HUES48 (cell line): ENCODE results near the gene MSI2.

ENCODE experiments used
- H3K27ac ChIP-seq: one replicate; pipeline ENCODE4 v1.7.0; 2013; ENCODE audit warnings: low read depth, low read length, inconsistent platforms
- H3K27me3 ChIP-seq: 2 replicates; pipeline ENCODE4 v1.6.1; 2013; ENCODE audit warnings: mild to moderate bottlenecking, low read length; ENCODE audit not compliant: control insufficient read depth, insufficient read depth
- H3K36me3 ChIP-seq: 2 replicates; pipeline ENCODE4 v1.6.1; 2013; ENCODE audit warnings: low read length; ENCODE audit not compliant: control insufficient read depth, insufficient read depth
- H3K4me1 ChIP-seq: 2 replicates; pipeline ENCODE4 v1.6.1; 2013; ENCODE audit warnings: mild to moderate bottlenecking, low read length; ENCODE audit not compliant: control insufficient read depth, insufficient read depth
- H3K4me3 ChIP-seq: 2 replicates; pipeline ENCODE4 v1.5.1; 2013; ENCODE audit warnings: mild to moderate bottlenecking, low read depth, low read length
- H3K9ac ChIP-seq: 2 replicates; pipeline ENCODE4 v1.6.1; 2013; ENCODE audit warnings: mild to moderate bottlenecking, low read depth, low read length, moderate library complexity
- H3K9me3 ChIP-seq: 2 replicates; pipeline ENCODE4 v1.6.1; 2013; ENCODE audit warnings: low read length; ENCODE audit not compliant: control insufficient read depth, insufficient read depth

The MSI2 gene

DNA sequence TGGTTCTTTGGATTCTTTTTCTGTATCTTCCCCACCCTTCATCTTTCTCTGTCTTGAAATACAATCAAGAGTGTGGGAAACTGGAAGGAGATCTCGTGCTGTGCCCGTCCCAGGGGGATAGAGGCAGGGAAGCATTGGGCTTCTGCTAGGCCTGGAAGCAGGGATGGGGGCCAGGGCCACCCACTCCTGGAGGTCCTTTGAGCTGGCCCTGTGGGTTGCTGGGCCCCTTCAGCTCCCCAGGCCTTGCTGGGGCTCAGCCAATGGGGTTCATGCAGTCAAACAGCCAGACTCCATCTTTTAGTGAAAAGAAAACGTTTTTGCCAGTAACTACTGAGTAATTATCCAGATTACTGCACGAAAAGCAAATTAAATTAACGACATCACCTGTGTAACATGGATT lies 421.0 kb downstream of the MSI2 start:
- Histone ChIP-seq H3K27me3 (no peaks in the 10 kb centered on the region), H3K27ac (no peak overlapping the region), H3K4me1 (no peaks in the 10 kb centered on the region; the same call in 1 of the 2 replicates), H3K36me3 (peaks cover 10% of the 10 kb centered on the region; the same call in 1 of the 2 replicates), H3K4me3 (no peak overlapping the region), H3K9ac (no peak overlapping the region), H3K9me3 (no peaks in the 10 kb centered on the region)

DNA sequence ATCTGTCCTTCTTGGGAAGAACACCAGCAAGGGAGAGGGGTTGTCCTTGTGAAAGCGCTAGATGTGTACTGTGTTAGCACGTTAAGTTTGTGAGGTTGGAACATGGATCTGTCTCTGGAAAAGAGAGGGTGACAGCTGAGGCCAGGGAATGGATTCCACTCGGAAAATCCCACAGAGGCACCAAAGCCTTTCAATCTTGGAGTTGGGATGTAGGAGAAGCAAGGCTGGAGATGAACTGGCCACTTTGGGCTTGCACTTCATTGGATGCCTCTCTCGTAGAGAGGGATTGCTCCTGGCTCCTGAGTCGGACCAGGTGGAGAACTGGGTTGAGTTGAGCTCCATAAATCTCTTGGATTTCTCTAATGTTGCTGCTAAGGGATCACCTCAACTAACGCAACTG lies 421.5 kb downstream of the MSI2 start:
- Histone ChIP-seq H3K9ac (no peak overlapping the region), H3K27me3 (no peaks in the 10 kb centered on the region), H3K27ac (no peak overlapping the region), H3K4me1 (no peaks in the 10 kb centered on the region; the same call in 1 of the 2 replicates), H3K36me3 (peaks cover 10% of the 10 kb centered on the region; the same call in 1 of the 2 replicates), H3K4me3 (no peak overlapping the region), H3K9me3 (no peaks in the 10 kb centered on the region)

DNA sequence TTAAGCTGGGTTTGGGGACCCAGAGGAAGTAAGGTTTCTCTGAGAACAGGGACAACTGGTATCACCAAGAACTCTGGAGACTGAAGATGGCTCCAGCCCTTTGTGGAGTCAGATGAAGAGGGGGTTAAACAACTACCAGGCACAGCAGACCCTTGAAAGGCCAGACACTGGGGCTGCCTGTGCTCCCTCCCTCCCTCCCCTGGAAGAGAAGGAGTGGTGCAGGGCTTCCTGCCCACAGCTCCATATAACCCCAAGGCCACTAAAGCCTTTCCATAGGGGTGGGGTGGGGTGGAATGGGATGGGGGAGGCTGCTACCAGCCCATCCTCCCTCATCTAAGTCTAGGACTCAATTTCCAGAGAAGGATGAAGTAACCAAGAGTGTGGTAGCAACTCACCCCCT lies 422.1 kb downstream of the MSI2 start:
- Histone ChIP-seq H3K27me3 (no peaks in the 10 kb centered on the region), H3K36me3 (peaks cover 10% of the 10 kb centered on the region; the same call in 1 of the 2 replicates), H3K4me3 (no peak overlapping the region), H3K27ac (no peak overlapping the region), H3K9me3 (no peaks in the 10 kb centered on the region), H3K4me1 (peaks cover under 1% of the 10 kb centered on the region; the same call in 1 of the 2 replicates), H3K9ac (no peak overlapping the region)

DNA sequence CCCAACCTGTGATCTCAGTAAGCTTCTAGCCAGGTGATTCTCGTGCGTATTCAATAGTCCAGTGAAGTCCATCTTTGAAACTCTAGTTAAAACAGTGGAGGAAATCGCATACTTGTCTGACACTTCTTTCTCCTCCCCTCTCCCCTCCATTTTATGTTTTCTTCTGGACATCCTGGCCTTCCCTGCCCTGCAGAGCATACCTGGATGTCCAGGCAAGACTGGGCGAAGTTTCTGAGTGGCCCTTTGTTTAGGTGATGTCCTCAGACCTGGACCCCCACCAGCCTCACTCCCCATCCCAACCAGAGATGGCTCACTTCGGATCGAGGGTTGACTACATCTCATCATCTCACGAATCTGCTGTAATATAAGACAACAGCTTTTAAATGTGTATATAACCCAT lies 423.0 kb downstream of the MSI2 start:
- Histone ChIP-seq H3K27ac (no peak overlapping the region), H3K4me1 (peaks cover 5% of the 10 kb centered on the region; the same call in 1 of the 2 replicates), H3K9ac (no peak overlapping the region), H3K4me3 (no peak overlapping the region), H3K36me3 (peaks cover 10% of the 10 kb centered on the region; the same call in 1 of the 2 replicates), H3K27me3 (no peaks in the 10 kb centered on the region), H3K9me3 (no peaks in the 10 kb centered on the region)

DNA sequence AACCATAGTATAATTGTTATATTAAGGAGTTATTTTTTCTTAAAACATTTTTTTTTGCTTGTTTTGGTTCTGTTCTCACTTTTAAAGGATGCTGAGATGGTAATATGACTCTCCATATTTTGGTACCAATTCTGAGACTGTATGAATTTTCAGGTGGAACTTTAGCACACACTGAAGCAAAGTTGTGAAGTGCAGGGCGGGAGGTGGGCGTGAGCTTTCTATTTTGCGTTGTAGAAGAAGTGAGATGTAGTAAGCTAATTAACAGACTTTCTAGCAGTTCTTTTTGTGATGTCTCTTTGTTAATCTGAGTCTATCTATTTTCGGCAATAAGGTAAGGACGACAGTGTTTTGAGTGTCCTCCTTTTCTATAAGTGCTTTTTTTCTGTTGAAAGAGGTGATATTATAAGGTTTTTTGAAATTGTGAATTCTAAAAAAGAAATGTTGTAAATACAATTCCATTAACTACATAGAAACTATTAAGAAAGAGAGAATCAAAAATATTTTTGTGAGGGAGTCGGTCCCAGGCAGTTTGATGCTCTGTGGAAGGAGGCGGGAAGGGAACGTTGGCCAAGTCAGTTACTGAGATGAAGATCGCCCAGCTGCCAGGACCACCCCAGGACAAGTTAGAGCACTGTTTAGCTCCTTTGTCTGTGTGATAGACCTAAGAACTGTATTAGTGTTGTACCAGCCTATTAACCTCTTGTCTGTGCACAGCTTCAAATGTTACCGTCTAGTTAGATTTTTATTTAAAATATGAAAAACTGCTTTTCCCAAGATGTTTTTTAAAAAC lies 423.8 kb downstream of the MSI2 start:
- H3K36me3 ChIP-seq, result peaks cover 9% of the 10 kb centered on the region; the same call in 1 of the 2 replicates
- H3K9ac ChIP-seq, result no peak overlapping the region
- no peaks in the 10 kb centered on the region for H3K27me3 ChIP-seq
- no peaks in the 10 kb centered on the region for H3K9me3 ChIP-seq
- H3K27ac ChIP-seq, result no peak overlapping the region
- no peak overlapping the region for H3K4me3 ChIP-seq
- peaks cover 9% of the 10 kb centered on the region; the same call in 1 of the 2 replicates for H3K4me1 ChIP-seq

DNA sequence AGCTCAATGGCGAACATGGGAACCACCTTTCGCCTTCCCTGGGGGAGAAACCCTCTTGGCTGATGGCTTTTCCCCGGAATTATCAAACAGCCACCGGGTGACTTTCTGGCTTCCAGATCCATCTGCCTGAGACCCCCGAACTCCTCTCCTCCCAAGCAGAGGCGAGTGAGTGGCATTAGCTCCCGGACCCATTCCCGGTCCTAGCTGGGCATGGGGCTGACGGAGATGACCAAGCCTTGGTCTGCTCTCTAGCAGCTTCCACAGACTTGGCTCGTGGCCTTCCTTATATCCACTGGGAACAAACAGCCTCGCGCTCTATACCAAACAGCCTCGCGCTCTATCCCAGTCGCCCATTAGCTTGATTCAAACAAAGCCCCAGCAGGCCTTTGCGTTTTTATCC lies 426.4 kb downstream of the MSI2 start:
- Histone ChIP-seq H3K4me1 (peaks cover 14% of the 10 kb centered on the region; the same call in 1 of the 2 replicates), H3K36me3 (no peaks in the 10 kb centered on the region), H3K9ac (no peak overlapping the region), H3K27ac (no peak overlapping the region), H3K4me3 (no peak overlapping the region), H3K27me3 (no peaks in the 10 kb centered on the region), H3K9me3 (no peaks in the 10 kb centered on the region)

DNA sequence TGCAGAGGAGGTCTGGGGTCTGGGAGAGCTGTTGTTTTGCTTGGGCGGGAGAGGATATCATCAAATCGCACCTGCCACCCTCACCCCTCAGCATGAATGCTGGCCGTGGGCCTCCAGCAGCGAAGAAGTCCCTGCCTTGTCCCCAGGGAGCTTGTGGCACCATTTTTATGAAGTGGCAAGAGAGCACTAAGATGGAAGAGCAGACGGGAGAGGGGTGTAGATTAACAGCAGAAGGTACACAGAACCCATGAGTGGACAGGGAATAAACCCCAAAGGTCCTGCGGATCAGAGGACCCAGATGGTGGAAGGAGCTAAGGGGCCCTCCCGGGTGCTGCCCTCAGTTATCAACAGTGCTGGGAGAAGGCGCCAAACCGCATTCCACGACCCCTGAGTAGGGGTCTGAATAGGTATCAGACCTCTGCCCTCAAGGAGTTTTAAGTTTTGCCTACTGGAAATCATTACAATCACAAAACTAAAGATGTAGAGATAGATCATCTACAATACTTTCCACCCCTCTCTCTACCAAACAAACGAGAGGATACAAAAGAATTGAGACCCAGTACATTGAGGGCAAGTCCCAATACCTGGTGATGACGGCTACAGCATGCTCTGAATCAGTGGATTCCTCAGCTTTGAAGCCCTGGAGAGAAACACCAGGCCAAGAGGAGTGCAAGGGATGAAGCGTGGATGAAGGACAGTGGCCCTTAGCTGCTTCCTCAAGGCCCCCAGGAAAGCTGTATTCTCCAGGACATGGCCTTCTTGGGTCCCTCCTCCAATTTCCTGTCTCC lies 428.6 kb downstream of the MSI2 start:
- Histone ChIP-seq H3K27me3 (no peaks in the 10 kb centered on the region), H3K9me3 (no peaks in the 10 kb centered on the region), H3K36me3 (no peaks in the 10 kb centered on the region), H3K4me3 (no peak overlapping the region), H3K4me1 (peaks cover 14% of the 10 kb centered on the region; the same call in 1 of the 2 replicates), H3K27ac (no peak overlapping the region), H3K9ac (no peak overlapping the region)

DNA sequence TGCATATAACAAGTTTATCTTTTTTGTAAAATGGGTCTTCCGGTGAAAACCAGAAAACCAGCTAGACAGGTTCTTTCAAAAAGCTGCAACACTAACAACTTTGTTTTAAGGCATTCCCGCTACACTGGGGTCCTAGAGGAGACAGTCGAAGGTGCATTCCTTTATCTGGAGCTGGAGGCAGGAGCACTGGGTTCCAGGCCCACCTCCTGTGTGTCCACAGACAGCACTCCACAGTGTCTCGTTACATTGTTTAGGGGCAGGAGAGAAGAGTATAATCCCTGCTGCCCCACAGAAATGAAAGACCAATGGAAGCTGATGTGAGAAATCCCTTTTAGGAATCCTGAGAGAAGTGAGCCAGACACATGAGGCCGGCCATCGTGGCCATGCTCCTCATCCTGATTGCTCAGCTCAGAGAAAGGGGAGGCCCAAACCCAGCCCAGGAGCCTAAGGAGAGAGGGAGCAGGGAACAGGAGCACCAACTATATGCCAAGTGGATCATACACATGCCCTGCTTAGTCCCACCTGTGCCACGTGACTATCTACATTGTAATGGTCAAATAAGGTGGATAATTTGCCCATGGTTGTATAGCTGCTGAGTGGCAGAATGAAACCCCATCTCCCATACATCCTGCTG lies 429.3 kb downstream of the MSI2 start:
- Histone ChIP-seq H3K4me3 (no peak overlapping the region), H3K36me3 (no peaks in the 10 kb centered on the region), H3K9me3 (no peaks in the 10 kb centered on the region), H3K4me1 (peaks cover 14% of the 10 kb centered on the region; the same call in 1 of the 2 replicates), H3K27ac (no peak overlapping the region), H3K27me3 (no peaks in the 10 kb centered on the region), H3K9ac (no peak overlapping the region)

DNA sequence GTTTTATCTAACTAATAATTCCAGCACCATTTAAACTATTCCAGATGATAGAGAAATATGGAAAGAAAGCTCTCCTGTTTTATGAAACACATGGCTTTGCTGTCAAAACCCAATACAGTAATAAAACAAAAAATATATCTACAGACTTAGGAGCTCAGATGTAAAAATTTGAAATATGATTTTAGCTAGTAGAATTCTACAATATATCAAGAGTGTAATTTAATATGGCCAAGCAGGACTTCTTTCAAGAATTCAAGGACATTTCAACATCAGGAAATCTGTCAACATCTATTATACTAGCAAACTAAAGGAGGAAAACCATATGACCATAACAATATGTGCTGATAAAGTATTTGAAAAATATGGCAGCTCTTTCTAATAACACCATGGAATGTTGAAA lies 431.3 kb downstream of the MSI2 start:
- Histone ChIP-seq H3K36me3 (no peaks in the 10 kb centered on the region), H3K4me1 (peaks cover 17% of the 10 kb centered on the region; the same call in 1 of the 2 replicates), H3K9ac (no peak overlapping the region), H3K27me3 (no peaks in the 10 kb centered on the region), H3K9me3 (no peaks in the 10 kb centered on the region), H3K4me3 (no peak overlapping the region), H3K27ac (no peak overlapping the region)

DNA sequence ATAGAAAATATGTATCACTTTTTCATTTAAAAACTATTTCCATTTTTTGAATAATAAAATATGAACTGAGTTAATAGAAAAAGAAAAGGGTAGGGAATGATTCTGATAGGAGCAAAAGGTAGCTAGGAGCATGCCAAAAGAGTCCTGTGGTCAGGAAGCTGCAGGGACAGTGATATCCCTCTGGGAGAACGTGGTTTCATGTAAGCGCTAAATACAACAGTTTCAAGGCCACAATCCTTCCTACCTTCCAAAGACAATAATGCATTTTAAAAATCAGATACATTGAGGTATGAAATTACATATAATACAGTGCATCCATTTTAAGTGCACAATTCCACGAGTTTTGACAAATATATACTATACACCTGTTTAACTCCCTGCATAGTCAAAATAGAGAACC lies 432.9 kb downstream of the MSI2 start:
- Histone ChIP-seq H3K9ac (no peak overlapping the region), H3K4me3 (no peak overlapping the region), H3K9me3 (no peaks in the 10 kb centered on the region), H3K36me3 (no peaks in the 10 kb centered on the region), H3K27me3 (no peaks in the 10 kb centered on the region), H3K27ac (no peak overlapping the region), H3K4me1 (peaks cover 14% of the 10 kb centered on the region; the same call in 1 of the 2 replicates)
